Brain pericyte (primary cell): Measurements from ENCODE around the gene SERAC1.
"Not testable (repeated sequence)": the region's sequence is repeated elsewhere in the genome, so short reads cannot be mapped to it uniquely, and the experiment has no call there.

ENCODE experiments used
- DNase-seq: peaks from one replicate; pipeline ENCODE4 v3.0.0-alpha.2; 2012; ENCODE audit warnings: low read depth, low spot score

The SERAC1 gene

GRCh38 chr6:158168040-158168289 is at the start of gene SERAC1:
SERAC1 (minus strand) TSS chr6:158168262; CDS start chr6:158158363, 9,899 bp downstream.
- DNase-seq: no peak

DNA sequence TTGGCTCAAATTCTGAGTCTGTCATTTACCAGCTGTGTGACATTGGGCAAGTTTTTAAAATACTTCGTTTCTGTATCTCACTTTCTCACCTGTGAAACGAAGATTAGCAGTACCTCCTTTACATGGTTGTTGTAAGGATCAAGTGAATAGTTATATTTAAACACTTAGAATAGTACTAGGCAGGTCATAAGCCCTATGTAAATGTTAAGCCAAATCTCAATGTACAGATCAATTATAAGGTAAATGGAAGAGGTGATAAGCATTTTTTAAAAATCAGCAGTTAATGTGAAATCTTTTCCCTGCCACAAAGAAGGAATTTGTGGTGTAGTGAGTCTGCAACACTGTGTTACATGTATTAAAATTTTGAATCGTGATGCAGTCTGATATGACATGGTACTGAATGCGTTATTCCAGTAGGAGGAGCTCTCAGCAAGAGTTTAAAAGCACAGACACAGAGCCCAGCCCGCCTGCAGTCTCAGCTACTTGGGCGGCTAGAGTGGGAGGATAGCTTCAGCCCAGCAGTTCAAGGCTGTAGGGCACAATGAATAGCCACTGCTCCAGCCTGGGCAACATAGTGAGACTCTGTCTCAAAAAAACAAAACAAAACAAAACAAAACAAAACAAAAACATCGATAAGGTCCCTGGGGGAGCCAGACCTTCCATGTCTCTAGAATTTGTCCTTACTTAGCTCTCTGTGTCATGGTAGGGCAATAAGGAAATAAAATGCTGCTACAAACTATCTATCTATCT is 46.0 kb upstream of the SERAC1 start:
- no peak for DNase-seq

- no peak for DNase-seq
These were observed 43.4 kb upstream of the SERAC1 start for GRCh38 chr6:158211273-158212055.

DNA sequence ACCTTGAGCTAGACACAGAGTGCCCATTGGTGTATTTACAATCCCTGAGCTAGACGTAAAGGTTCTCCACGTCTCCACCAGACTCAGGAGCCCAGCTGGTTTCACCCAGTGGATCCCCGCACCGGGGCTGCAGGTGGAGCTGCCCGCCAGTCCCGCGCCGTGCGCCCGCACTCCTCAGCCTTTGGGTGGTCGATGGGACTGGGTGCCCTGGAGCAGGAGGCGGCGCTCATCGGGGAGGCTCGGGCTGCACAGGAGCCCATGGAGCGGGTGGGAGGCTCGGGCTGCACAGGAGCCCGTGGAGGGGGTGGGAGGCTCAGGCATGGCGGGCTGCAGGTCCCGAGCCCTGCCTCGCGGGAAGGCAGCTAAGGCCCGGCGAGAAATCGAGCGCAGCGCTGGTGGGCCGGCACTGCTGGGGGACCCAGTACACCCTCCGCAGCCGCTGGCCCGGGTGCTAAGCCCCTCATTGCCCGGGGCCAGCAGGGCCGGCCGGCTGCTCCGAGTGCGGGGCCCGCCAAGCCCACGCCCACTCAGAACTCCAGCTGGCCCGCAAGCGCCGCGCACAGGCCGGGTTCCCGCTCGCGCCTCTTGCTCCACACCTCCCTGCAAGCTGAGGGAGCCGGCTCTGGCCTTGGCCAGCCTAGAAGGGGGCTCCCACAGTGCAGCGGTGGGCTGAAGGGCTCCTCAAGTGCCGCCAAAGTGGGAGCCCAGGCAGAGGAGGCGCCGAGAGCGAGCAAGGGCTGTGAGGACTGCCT is 41.7 kb upstream of the SERAC1 start:
- DNase-seq: not testable (repeated sequence)

GRCh38 chr6:158208226-158209030 is 40.4 kb upstream of the SERAC1 start:
- not testable (repeated sequence) for DNase-seq

DNA sequence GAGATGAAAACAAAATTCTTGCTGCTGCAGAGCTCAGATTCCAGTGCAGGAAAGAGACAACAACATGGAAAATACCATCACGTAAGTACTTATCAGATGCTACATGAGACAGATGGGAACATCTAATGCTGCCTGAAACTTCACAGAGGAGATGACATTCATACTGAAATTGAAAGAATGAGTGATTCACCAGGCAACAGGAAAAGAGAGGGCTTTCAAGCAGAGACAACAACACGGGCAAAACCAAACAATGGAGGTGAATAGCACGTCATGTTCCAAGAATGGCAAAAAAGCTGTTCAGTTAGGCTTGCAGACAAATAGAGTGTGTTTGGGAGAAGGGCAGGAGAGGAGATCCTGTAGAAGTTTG is 39.3 kb upstream of the SERAC1 start:
- no peak for DNase-seq

- no peak for DNase-seq
These were observed 38.8 kb upstream of the SERAC1 start for GRCh38 chr6:158206740-158207421.

GRCh38 chr6:158205169-158205944 is 37.3 kb upstream of the SERAC1 start:
- DNase-seq: no peak

GRCh38 chr6:158198461-158198860 is 30.4 kb upstream of the SERAC1 start:
- no peak for DNase-seq

GRCh38 chr6:158194487-158195280 is 26.6 kb upstream of the SERAC1 start:
- no peak for DNase-seq

- no peak for DNase-seq
These were observed 23.7 kb upstream of the SERAC1 start for GRCh38 chr6:158191761-158192160.

- DNase-seq: no peak
These were observed 23.0 kb upstream of the SERAC1 start for GRCh38 chr6:158191032-158191431.

DNA sequence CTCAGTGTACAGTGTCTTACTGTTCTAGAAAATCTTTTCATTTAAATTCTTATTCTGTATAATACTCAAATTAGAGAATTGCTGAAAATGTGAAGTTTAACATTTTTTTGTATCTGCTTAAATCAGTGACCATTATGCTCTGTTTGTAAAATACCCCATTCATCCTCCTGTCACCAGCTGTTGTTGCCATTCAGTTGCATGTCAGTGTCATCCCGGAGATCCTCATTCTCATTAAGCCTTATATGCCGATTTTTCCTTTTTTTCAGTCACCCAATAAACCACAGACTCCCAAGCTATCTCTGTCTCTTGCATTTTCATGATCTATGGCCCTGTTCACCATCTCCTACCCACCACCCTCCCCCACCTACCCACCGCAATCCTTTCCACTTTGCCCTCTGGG is 20.5 kb upstream of the SERAC1 start:
- DNase-seq: no peak

DNA sequence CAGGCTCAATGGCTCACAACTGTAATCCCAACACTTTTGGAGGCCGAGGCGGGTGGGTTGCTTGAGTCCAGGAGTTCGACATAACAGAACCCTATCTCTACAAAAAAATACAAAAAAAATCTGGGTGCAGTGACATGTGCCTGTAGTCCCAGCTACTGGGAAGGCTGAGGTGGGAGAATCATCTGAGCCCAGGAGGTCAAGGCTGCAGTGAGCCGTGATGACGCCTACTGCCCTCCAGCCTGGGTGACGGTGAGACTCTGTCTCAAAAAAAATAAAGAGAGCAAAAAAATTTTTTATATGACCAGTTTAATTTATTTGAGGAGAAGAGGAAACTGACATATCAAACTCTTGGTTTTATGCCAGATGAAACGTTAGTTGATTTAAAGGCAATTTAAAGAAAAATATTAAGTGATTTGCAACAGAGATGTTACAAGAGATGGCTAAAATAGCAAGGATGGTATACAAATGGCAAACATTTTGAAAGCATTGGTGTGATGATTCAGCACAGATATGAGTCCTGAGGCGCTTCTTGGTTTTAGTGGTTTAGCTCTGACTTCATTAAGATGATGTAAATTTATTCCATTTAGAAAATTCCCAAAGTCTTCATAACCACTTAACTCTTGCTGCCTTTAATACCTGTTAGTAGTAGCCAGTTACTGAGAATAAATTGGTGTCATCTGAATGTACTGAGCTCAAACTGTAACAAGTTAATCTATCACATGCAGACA is 17.8 kb upstream of the SERAC1 start:
- DNase-seq: no peak

DNA sequence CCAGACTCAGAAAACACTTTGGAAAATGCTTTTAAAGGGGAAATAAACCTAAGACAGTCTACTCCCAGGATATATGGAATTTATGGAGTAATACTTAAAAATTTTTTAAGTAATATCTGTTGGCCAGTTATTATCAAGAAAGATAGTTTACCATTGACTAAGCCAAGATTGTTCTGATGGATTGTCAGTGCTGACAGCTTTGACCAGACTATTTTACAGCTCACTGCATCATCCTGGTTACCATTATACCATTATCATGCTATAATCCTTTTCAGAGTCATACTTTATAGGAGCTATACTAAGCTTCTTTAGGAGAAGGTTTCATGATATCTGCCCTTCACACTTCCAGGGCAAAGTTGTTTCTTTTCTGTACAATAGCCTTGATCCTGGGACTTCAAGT is 16.5 kb upstream of the SERAC1 start:
- no peak for DNase-seq

- DNase-seq: not testable (repeated sequence)
These were observed 15.3 kb upstream of the SERAC1 start for GRCh38 chr6:158183174-158183972.

DNA sequence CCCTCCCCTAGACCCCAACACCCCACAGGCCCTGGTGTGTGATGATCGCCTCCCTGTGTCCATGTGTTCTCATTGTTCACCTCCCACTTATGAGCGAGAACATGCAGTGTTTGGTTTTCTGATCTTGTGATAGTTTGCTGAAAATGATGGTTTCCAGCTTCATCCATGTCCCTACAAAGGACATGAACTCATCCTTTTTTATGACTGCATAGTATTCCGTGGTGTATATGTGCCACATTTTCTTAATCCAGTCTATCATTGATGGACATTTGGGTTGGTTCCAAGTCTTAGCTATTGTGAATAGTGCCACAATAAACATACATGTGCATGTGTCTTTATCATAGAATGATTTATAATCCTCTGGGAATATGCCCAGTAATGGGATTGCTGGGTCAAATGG is 9.7 kb upstream of the SERAC1 start:
- DNase-seq: not testable (repeated sequence)

GRCh38 chr6:158175111-158175510 is 7.0 kb upstream of the SERAC1 start:
- no peak for DNase-seq
